Measurements from ENCODE around the gene PLOD1. TPM values are rescaled to one million over a fixed set of nuclear protein-coding genes. Genes with fewer than 3 reads are reported as not detected.
A peak's percentile ranks its signal among the peaks of the same experiment; 100 is the strongest.

The PLOD1 gene
- total and polyA plus RNA-seq, 10 of the 15 experiments (the other 5 are each of a cell fraction or from before 2014, with no cell fraction given), result 10.6 to 42.6 (median 29.3) TPM

GRCh38 chr1:11921022-11921421 is 13.5 kb upstream of the PLOD1 start (continued):
- TF ChIP-seq CEBPZ (IDR thresholded peaks at IDR 0.05; ENCODE audit: low read depth, low read length) (no peak), IKZF1 (conservative IDR thresholded peaks at IDR 0.05) (no peak), SIN3A (IDR thresholded peaks at IDR 0.05; ENCODE audit: low read depth, low read length) (no peak), E2F4 (IDR thresholded peaks at IDR 0.05; ENCODE audit: low read depth, low read length) (no peak), TARDBP (IDR thresholded peaks at IDR 0.05; ENCODE audit: borderline replicate concordance) (no peak), POU2F2 (IDR thresholded peaks at IDR 0.05; ENCODE audit: borderline replicate concordance, low read depth, low read length) (no peak)

GRCh38 chr1:11923069-11923826 is 11.3 kb upstream of the PLOD1 start:
- Histone ChIP-seq H3K9ac (ENCODE audit: control insufficient read depth, insufficient read depth, low read length) (no peak overlapping the region), H3K4me2 (ENCODE audit: control insufficient read depth, insufficient read depth) (peak overlapping the region; percentile 97), H3K4me3 (peak overlapping the region; percentile 85; the same call in 1 of the 2 replicates), H3K36me3 (ENCODE audit: control insufficient read depth in 2 of 2, insufficient read depth in 2 of 2, low read length in 1 of 2) (peaks cover 10 to 24% of the 10 kb centered on the region in 2 experiments; a peak in 3 of 4 replicates), H4K20me1 (ENCODE audit: control insufficient read depth, insufficient read depth) (peaks cover 6% of the 10 kb centered on the region), H2AFZ (ENCODE audit: control insufficient read depth, low read depth, low read length) (no peak overlapping the region), H3K27ac (ENCODE audit: control insufficient read depth, insufficient read depth) (no peak overlapping the region), H3K79me2 (ENCODE audit: control insufficient read depth, insufficient read depth, low read length) (peaks cover 41% of the 10 kb centered on the region), H3K9me3 (replicated peaks; ENCODE audit: control insufficient read depth, insufficient read depth, low read length) (no peaks in the 10 kb centered on the region), H3K27me3 (replicated peaks in 1 of 2; ENCODE audit: control insufficient read depth in 2 of 2, insufficient read depth in 2 of 2, low read length in 1 of 2) (no peaks in the 10 kb centered on the region), H3K4me1 (ENCODE audit: control insufficient read depth, insufficient read depth, low read length) (peaks cover 7% of the 10 kb centered on the region)
- ChIA-PET POLR2A (no interaction called here), RAD21 (ENCODE audit: unreplicated experiment) (no interaction called here), CTCF (no interaction called here), SMC1A (ENCODE audit: uncharacterized antibody, unreplicated experiment) (no interaction called here)
- no peak for DNase-seq (ENCODE audit: low read depth, low spot score)
- no peak for ATAC-seq
- 84% methylated on average over 21 of the region's 24 CpGs for WGBS (ENCODE audit: insufficient coverage, insufficient replicate concordance, low lambda C conversion rate, missing lambda C conversion rate)
- no TSS peak for BruUV-seq (replicated peaks)
- no peak for TF ChIP-seq YBX1 (IDR thresholded peaks at IDR 0.05)
- intact Hi-C loops (cut with micrococcal nuclease; ENCODE audit: unreplicated experiment) (no loop called here), in situ Hi-C loops (cut with MboI) (no loop called here)
- FAIRE-seq, result no peak

Data from GM12878 (cell line).